HG03066 (cell line): ENCODE results near the gene MAP7D2.
"Not testable (repeated sequence)": the region's sequence is repeated elsewhere in the genome, so short reads cannot be mapped to it uniquely, and the experiment has no call there.

Experiments
- ATAC-seq: cut with Tn5 transposase; IDR thresholded peaks from one replicate; pipeline ENCODE4 v1.9.1; 2021; ENCODE audit warnings: low read depth; ENCODE audit not compliant: unreplicated experiment

The MAP7D2 gene

GRCh38 chrX:20116577-20117240 lies at the start of gene MAP7D2:
Gene MAP7D2 (minus strand): TSS chrX:20116907. CDS start chrX:20116879, 28 bp downstream.
- no peak for ATAC-seq

- not testable (repeated sequence) for ATAC-seq
Measured at GRCh38 chrX:20162516-20162915, 45.8 kb upstream of the MAP7D2 start.

- no peak for ATAC-seq
Measured at GRCh38 chrX:20159797-20160385, 43.2 kb upstream of the MAP7D2 start.

- ATAC-seq: no peak
Measured at GRCh38 chrX:20151689-20152088, 35.0 kb upstream of the MAP7D2 start.

- ATAC-seq: no peak
Measured at GRCh38 chrX:20149326-20149725, 32.6 kb upstream of the MAP7D2 start.

- ATAC-seq: no peak
Measured at GRCh38 chrX:20147561-20147960, 30.9 kb upstream of the MAP7D2 start.

GRCh38 chrX:20144491-20144890 lies 27.8 kb upstream of the MAP7D2 start:
- ATAC-seq: no peak

- ATAC-seq: no peak
Measured at GRCh38 chrX:20143561-20143960, 26.9 kb upstream of the MAP7D2 start.

GRCh38 chrX:20143111-20143510 lies 26.4 kb upstream of the MAP7D2 start:
- ATAC-seq: no peak

- peak; percentile 96 for ATAC-seq
Measured at GRCh38 chrX:20141281-20142220, 24.8 kb upstream of the MAP7D2 start, which contains the start of gene EIF1AX. Gene EIF1AX (minus strand): TSS chrX:20141838. CDS start chrX:20141640, 198 bp downstream.

- no peak for ATAC-seq
Measured at GRCh38 chrX:20140420-20140819, 23.7 kb upstream of the MAP7D2 start.

- no peak for ATAC-seq
Measured at GRCh38 chrX:20139966-20140365, 23.3 kb upstream of the MAP7D2 start.

GRCh38 chrX:20135944-20136343 lies 19.2 kb upstream of the MAP7D2 start:
- no peak for ATAC-seq

- ATAC-seq: no peak
Measured at GRCh38 chrX:20132666-20133065, 16.0 kb upstream of the MAP7D2 start.

GRCh38 chrX:20130357-20130756 lies 13.7 kb upstream of the MAP7D2 start:
- ATAC-seq: no peak

GRCh38 chrX:20129547-20129946 lies 12.8 kb upstream of the MAP7D2 start:
- no peak for ATAC-seq

- ATAC-seq: no peak
Measured at GRCh38 chrX:20128670-20129069, 12.0 kb upstream of the MAP7D2 start.

GRCh38 chrX:20127440-20127839 lies 10.7 kb upstream of the MAP7D2 start:
- ATAC-seq: not testable (repeated sequence)

- ATAC-seq: not testable (repeated sequence)
Measured at GRCh38 chrX:20126833-20127232, 10.1 kb upstream of the MAP7D2 start.

GRCh38 chrX:20124964-20125363 lies 8.3 kb upstream of the MAP7D2 start:
- ATAC-seq: no peak
